Thyroid gland (tissue), 4 donors: ENCODE results near the gene C2CD2. TPM values are rescaled to one million over a fixed set of nuclear protein-coding genes. Genes with fewer than 3 reads are reported as not detected.

Experiments used
- DNase-seq, 2 donors: peaks; one replicate each; pipeline ENCODE4 v3.0.0-alpha.2; 2019
- H3K27ac ChIP-seq, 3 donors: fragments of 200-600 bp; sonication (generic); 1 replicate in 2 of 3; 2 replicates in 1 of 3; pipeline ENCODE4 v1.5.1; 2016 to 2019; ENCODE audit warnings: mild to moderate bottlenecking in 1 of 3, moderate library complexity in 1 of 3
- H3K27me3 ChIP-seq: fragments of 200-600 bp; sonication (generic); one replicate; pipeline ENCODE4 v1.5.1; 2019
- H3K36me3 ChIP-seq, 2 donors: fragments of 200-600 bp; sonication (generic); one replicate each; pipeline ENCODE4 v1.5.1; 2016 to 2019
- H3K4me1 ChIP-seq, 2 donors: fragments of 200-600 bp; sonication (generic); one replicate each; pipeline ENCODE4 v1.5.1; 2017 to 2019
- H3K4me3 ChIP-seq, 3 donors: fragments of 200-600 bp; sonication (generic); replicated peaks in 1 of 3; 1 replicate in 2 of 3; 2 replicates in 1 of 3; pipeline ENCODE4 v1.5.1; 2016; ENCODE audit warnings: mild to moderate bottlenecking in 1 of 3
- H3K9me3 ChIP-seq: fragments of 200-600 bp; sonication (generic); one replicate; pipeline ENCODE4 v1.5.1; 2017
- CTCF ChIP-seq, 6 experiments: fragments of 200-600 bp in 3 of 6; fragments of 450-650 bp in 3 of 6; sonication (generic) in 3 of 6; IDR thresholded peaks; one replicate each; pipeline ENCODE4 v1.5.1; 2016 to 2019; ENCODE audit warnings: antibody characterized with exemption in 6 of 6, mild to moderate bottlenecking in 2 of 6, inconsistent platforms in 1 of 6, moderate library complexity in 1 of 6
- POLR2A ChIP-seq, 2 donors: fragments of 450-650 bp; IDR thresholded peaks; one replicate each; pipeline ENCODE4 v1.6.1; 2017; ENCODE audit warnings: antibody characterized with exemption in 2 of 2, mild to moderate bottlenecking in 2 of 2, moderate library complexity in 1 of 2
- WGBS, 2 donors: methylation state at CpG; one replicate each; pipeline ENCODE4 v1.1.5; 2017; 5-methylcytosine and 5-hydroxymethylcytosine counted together
- intact Hi-C: fragments of 100-400 bp; cut with DNase I; formaldehyde crosslinking; loops from one replicate; pipeline ENCODE4 v1.15.1; 2023
- total RNA-seq, 4 donors: library from RNA; depleted of rRNA; stranded (reverse); fragments of >200 nt; gene quantifications; one replicate each; pipeline ENCODE4 v1.2.3, GENCODE V29; 2016

Gene C2CD2
- total RNA-seq, 4 donors from 2014 or later = 12.7 to 22.7 (median 20.0) TPM

- Histone ChIP-seq H3K4me1 (no peaks in the 10 kb centered on the region), H3K4me3 (no peak overlapping the region), H3K9me3 (no peaks in the 10 kb centered on the region), H3K27me3 (no peaks in the 10 kb centered on the region), H3K27ac (no peak overlapping the region), H3K36me3 (peaks cover 0 to 6% of the 10 kb centered on the region in 2 donors)
- no peak for DNase-seq
- WGBS, 2 donors = 94% methylated on average over 5 of the region's 5 CpGs
- no peak for TF ChIP-seq POLR2A (IDR thresholded peaks at IDR 0.05)
- no peak for TF ChIP-seq CTCF (IDR thresholded peaks at IDR 0.05)
- intact Hi-C loops = no loop called here
Measured at GRCh38 chr21:41887667-41888066, 66.2 kb downstream of the C2CD2 start.

DNA sequence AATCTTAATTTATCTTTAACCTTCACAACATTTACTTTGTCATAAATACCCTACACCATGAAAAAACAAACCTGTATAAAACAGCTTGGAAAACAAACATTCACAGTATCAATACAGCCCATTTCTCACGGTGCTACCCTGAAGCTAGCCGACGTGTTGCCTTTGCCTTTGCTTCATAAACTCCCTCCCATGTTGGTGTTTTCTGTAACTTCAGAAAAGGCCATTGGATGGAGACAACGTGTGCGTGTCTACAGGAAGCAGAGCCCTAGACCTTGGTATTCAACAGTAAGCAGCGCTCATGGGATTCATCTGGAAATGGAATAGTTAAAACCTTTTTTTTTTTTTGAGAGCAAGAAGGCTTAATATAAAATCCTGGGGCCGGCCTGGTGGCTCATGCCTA is 67.5 kb downstream of the C2CD2 start:
- Histone ChIP-seq H3K4me1 (no peaks in the 10 kb centered on the region), H3K27ac (no peak overlapping the region), H3K36me3 (peaks cover 0 to 6% of the 10 kb centered on the region in 2 donors), H3K27me3 (no peaks in the 10 kb centered on the region), H3K4me3 (no peak overlapping the region), H3K9me3 (no peaks in the 10 kb centered on the region)
- WGBS, 2 donors = 90 to 93% methylated on average over 7 of the region's 7 CpGs
- no peak for TF ChIP-seq CTCF (IDR thresholded peaks at IDR 0.05)
- no peak for TF ChIP-seq POLR2A (IDR thresholded peaks at IDR 0.05)
- intact Hi-C loops = no loop called here
- DNase-seq = no peak

GRCh38 chr21:41885341-41886024 is 68.3 kb downstream of the C2CD2 start:
- no peak overlapping the region for H3K27ac ChIP-seq
- TF ChIP-seq CTCF (IDR thresholded peaks at IDR 0.05) = no peak
- TF ChIP-seq POLR2A (IDR thresholded peaks at IDR 0.05) = no peak
- H3K4me3 ChIP-seq = no peak overlapping the region
- peaks cover 0 to 6% of the 10 kb centered on the region in 2 donors for H3K36me3 ChIP-seq
- DNase-seq = no peak
- no peaks in the 10 kb centered on the region for H3K4me1 ChIP-seq
- H3K27me3 ChIP-seq = no peaks in the 10 kb centered on the region
- 61 to 72% methylated on average over 22 of the region's 22 CpGs for WGBS, 2 donors
- intact Hi-C loops = no loop called here
- no peaks in the 10 kb centered on the region for H3K9me3 ChIP-seq

DNA sequence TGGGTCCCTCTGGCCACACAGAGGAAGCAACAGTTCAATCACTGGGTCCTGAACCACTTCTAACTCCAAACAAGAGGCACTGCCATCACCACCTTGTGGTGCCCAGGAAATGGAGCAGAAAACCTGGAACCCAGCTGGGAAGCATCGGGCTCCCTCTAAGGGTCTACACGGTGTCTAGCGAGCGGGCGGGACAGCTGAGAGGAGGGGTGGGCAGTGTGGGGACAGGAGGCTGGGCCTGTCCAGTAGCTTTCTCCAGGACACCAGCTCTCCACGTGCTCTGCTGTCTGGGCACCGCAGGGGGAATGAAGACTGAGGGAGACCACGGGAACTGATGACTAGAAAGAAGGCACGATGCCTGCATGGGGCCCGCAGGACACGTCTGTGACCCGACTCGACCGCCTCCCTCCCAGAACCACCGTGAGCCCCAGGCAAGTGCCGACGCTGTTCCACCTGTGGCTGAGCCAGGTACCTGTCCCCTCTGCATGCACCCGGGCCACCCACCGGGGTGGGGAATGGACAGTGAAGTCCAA is 69.3 kb downstream of the C2CD2 start:
- DNase-seq = no peak
- Histone ChIP-seq H3K27ac (no peak overlapping the region), H3K9me3 (no peaks in the 10 kb centered on the region), H3K4me1 (peaks cover 0 to 6% of the 10 kb centered on the region in 2 donors), H3K36me3 (peaks cover 0 to 6% of the 10 kb centered on the region in 2 donors), H3K27me3 (no peaks in the 10 kb centered on the region), H3K4me3 (no peak overlapping the region)
- WGBS, 2 donors = 82 to 86% methylated on average over 7 to 19 of the region's 19 CpGs
- intact Hi-C loops = no loop called here
- TF ChIP-seq POLR2A (IDR thresholded peaks at IDR 0.05) (no peak), CTCF (IDR thresholded peaks at IDR 0.05) (no peak)

DNA sequence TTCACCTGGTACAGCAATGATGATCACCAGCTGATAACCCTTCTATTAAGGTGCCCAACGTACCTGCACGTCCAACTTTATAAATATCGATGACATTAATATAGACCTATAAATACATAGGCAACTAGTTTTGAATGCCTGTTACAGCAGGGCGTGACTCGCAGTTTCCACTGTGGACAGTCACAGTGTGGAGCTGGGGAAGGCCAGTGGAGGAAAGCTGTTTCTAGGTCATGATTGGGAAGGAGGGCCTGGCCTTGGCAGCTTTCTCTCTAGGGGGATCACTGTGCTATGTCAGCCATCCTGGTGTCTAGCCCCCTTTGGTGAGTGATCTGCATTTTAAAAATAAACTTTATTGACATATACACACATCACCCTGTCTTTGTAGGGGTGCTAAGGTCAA is 70.2 kb downstream of the C2CD2 start:
- H3K27ac ChIP-seq = no peak overlapping the region
- no peak for TF ChIP-seq POLR2A (IDR thresholded peaks at IDR 0.05)
- no peak for TF ChIP-seq CTCF (IDR thresholded peaks at IDR 0.05)
- intact Hi-C loops = no loop called here
- peaks cover 0 to 2% of the 10 kb centered on the region in 2 donors for H3K36me3 ChIP-seq
- H3K9me3 ChIP-seq = no peaks in the 10 kb centered on the region
- no peak for DNase-seq
- no peaks in the 10 kb centered on the region for H3K27me3 ChIP-seq
- whole genome bisulfite sequencing, 2 donors = 84 to 95% methylated on average over 5 of the region's 5 CpGs
- no peak overlapping the region for H3K4me3 ChIP-seq
- peaks cover 0 to 6% of the 10 kb centered on the region in 2 donors for H3K4me1 ChIP-seq
